Erythroblast (primary cell): ENCODE measurements around the gene NCEH1.

Experiments used
- GATA1 ChIP-seq: IDR thresholded peaks from 2 replicates; pipeline ENCODE4 v1.6.1; 2011; ENCODE audit warnings: low read depth, mild to moderate bottlenecking, control low read depth, low read length, moderate library complexity
- POLR2A ChIP-seq: IDR thresholded peaks from 2 replicates; pipeline ENCODE4 v1.6.1; 2011; ENCODE audit warnings: mild to moderate bottlenecking, low read length

DNA sequence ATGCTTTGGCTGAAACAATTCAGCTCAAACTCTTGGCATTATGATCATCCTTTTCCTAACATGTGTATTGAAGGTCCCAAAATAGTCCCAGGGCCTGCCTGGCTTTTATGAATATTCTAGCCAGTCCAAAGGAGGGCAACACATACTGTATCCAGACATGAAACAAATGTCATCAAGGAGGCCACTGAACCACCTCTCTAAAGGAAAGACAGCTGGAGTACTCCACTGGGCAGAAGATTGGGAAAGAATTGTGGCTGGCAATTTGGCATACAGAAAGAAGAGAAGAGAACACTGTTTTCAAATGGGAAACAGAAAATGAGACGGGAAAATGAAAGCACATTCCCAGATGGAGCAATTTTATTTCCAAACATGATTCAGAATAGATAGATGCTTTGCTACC, 80.6 kb downstream of the NCEH1 start:
- TF ChIP-seq POLR2A = no peak
- TF ChIP-seq GATA1 = no peak
